Measurements from ENCODE around the gene PSMC2.
"Not testable (repeated sequence)": the region's sequence is repeated elsewhere in the genome, so short reads cannot be mapped to it uniquely, and the experiment has no call there.

The PSMC2 gene

DNA sequence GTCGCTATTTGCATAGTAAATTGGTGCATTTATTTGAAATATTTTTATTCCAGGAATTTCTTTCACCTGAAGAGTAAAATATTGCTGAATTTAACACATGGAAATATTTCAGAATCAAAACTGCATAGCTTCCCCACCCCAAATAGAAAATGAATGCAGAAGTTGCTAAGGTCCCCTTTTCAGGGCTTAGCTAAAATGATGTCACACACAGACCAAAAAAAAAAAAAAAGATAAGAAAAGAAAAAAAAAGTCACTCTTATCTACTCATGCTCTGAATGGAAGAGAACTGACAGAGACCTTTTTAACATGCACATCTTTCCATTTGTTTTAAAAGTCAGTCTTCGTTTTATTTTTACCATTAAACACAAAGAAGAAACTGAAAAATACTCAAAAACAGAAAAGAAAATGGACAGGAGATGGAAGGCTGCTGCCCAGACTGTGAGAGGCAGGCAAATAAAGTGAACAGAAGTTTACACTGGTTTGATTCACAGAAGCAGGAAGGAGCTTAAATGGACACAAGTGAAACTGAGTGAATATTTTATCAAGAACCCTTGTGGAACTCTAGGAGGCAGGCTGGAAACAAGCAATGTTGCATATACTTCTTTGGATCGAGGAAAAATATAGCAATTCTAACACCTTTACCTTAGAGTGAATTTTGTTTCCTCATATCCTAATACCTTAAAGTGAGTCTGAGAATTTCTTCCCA, 32.0 kb downstream of the PSMC2 start:
- DNase-seq (ENCODE audit: low read depth, low spot score), result no peak

DNA sequence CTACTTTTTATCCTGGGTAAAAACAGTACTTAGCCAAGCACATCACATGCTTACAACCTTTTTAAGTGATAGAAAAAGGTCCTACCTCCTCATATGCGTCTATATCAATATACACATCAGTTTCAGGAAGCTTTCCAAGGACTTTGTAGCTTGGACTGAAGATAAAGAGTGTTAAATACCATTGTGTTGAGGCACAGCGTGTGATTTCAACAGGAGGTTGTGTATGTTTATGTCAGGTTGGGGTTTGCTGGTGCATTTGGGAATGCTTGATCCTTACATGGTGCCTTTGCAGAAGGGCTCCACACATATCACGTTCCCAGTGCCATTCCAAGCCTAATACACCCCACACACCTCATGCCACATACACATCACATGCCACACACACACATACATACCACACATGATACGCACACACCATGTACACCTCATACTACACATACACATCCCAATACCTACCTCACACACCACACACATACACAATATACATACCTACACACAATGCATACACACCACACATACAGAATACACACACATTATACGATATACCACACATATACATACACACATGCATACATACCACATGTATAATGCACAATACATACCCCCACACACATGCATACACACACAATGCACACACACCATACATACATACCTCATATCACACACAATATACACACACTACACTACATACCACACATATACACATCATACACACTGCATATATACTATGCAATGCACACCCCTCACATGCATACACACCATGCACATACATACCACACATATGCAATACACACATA, 33.1 kb downstream of the PSMC2 start:
- no peak for DNase-seq (ENCODE audit: low read depth, low spot score)

DNA sequence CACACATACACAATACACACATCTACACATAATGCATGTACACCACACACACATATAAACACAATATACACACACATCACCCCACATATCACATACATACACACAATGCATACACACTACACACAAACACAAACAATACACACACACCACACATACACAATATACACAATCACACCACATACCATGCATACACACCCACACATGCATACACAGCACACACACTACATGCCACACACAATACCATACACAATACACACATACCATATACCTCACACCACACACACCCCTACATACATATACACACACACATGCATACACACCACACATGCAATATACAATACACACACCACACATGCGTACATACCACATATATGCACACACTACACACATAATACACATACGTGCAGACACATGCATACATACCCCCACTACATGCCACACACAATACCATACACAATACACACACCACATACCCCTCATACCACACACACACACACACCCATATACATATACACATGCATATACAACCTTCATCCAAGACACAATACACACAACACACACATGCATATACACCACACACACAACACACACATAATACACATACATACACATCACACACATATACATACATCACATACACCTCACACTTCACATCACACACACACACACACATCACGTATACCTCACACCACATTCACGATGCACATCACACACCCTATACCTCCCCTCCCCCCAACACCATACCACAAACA, 34.0 kb downstream of the PSMC2 start:
- no peak for DNase-seq (ENCODE audit: low read depth, low spot score)

DNA sequence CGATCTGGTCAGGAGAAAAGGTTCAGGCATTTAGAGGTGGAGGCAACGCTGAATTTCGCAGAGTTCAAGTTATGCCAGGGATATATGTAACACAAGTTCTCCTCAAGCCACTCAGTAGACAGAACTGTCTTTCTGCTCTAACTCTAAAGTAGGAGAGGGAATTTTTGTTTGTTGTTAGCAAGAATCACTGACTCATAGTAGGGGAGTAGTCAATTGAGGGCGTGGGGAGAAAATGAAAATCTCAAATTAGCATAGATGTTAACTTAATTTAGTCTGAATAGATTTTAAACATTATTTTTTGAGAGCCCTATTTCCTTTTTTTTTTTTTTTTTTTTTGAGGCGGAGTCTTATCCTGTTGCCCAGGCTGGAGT, 34.6 kb downstream of the PSMC2 start:
- DNase-seq (ENCODE audit: low read depth, low spot score), result no peak

DNA sequence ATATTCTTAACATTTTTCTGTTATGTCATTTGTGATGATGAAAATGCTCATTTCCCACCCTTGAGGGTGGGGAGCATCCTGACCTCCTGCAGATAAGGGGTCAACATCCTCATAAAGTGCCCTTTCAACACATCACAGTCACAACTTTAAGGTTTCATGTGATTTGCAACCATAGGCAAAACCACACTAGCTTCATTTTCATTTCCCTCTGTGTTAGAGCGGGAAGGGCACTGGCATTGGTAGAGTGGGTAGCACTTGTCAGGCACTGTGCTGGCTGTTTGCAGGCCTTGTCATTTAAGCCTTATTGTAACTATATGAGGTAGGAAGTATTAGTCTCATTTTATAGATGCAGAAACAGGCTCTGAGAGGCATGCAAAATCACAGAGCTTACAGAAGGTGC, 39.8 kb downstream of the PSMC2 start:
- DNase-seq (ENCODE audit: low read depth, low spot score), result no peak

DNA sequence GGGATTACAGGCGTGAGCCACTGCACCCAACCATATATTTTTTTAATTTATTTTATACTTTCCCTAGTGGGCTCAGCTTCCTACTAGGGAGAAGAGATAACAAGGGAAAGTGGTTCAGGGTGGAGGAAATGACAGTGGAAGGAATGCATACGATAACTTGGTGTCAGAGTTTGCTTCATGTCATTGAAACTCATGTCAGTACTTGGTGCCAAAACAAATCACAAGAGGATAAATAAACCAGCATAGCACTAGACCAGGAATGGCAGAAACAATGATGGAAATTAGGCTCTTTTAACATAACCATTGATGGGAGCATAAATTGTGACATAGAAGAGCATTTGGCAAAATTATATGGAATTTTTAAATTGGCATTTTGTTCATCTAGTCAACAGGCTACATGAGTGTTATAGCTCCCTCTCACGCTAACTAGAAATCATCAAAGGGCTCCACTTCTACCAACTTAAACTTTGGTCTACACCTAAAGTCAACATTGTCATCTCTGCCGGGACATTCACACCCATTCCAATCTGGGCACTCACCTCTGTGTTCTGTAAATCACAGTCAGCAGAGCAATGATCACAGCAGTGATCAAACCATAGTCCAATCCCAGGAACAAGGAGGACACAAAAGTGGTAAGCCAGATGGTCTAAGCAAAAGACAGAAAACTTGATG, 41.2 kb downstream of the PSMC2 start:
- no peak for DNase-seq (ENCODE audit: low read depth, low spot score)

DNA sequence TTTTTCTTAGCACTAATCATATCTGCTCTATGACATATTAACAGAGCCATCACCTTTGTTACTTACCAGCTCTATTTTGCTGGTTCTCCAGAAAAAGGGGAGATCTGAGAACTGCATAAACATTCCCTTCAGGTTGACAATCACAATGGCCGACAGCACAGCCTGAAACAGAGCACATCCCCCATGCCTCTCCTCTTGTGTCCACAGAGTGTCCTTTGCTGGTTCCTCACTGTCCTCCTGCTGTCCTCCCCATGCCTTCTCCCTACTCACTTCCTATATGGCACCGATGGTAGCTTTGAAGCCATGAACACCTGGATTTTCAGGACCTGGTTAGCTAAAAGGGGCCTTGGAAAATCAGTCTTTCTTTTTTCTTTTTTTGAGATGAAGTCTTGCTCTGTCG, 41.8 kb downstream of the PSMC2 start:
- DNase-seq (ENCODE audit: low read depth, low spot score), result no peak

DNA sequence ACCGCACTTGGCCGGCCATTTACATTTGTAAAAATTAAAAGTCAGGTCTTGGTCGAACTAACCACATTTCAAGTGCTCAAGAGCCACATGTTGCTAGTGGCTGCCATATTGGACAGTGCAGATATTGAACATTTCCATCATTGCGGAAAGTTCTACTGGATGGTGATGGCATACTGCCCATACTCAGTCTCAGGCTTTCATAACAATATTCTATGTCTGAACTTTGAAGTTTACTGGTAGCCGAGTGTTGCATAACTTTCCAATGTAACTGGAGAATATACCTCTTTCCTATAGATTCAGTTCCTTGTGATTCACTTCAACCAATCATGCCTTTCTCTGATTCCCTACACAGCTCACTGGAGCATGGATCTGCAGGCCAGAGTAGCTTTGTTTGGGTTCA, 43.7 kb downstream of the PSMC2 start:
- DNase-seq (ENCODE audit: low read depth, low spot score), result no peak

DNA sequence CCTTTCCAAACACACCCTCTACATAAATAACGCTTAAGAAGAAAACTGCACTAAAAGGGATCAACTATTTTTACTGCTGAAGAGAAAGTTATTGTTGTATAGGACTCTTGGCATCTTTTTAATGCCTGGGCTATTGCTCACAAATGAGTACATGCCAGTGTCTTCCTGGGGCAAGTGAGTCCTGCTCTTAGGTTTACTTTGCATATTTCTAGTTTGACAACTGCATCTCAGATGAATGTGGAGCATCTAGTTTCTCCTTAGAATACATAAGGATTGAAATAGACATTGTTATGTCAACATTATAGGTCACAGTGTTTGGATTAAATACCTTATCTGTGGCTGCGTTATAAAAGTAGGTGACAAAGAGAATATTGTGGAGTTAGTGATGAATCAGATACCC, 44.5 kb downstream of the PSMC2 start:
- DNase-seq (ENCODE audit: low read depth, low spot score), result no peak

DNA sequence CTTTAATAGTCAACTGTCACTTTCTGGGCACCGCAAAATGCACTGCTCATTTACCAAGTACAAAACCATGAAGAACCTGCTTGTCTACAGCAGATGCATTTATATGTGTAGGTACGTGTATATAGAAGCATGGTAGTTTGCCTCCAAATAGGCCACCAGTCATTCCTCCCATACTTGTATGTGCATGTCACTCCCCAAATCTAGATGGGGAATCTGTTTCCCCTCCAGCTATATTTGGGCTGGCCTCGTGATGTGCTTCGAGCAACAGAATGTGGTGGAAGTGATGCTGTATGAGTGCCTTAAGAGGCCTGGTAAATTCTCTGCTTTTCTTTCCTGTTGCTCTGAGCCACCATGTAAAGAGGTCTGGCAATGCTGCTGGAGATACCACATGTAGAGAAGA, 47.1 kb downstream of the PSMC2 start:
- DNase-seq (ENCODE audit: low read depth, low spot score), result no peak

DNA sequence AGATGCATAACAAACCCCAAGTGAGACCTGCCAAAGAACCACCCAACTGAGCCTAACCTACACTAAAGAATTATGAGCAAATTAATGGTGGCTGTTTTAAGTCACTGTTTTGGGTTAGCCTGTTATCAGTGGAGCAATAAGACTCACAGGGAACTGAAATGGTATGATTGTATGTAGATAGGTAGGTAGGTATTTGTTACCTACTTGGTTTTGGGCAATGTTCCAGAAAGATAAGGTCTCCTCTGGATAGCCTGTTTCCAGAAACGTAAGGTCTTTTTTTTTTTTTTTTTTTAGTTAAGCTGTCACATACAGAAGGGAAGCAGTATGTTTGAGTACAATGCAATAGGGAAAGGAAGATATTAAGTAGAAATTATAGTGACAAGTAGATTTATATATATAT, 47.6 kb downstream of the PSMC2 start:
- DNase-seq (ENCODE audit: low read depth, low spot score), result no peak

DNA sequence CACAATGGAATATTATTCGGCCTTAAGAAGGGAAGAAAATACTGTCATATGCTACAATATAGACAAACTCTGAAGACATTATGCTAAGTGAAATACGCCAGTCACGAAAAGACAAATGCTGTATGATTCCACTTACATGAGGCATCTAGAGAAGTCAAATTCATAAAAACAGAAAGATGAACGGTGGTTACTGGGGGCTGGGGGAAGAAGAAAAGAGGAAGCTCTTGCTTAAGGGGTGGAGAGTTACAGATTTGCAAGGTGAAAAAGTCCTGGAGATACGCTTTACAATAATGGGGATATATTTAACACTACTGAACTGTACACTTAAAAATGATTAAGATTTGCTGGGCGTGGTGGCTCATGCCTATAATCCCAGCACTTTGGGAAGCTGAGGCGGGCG, 49.0 kb downstream of the PSMC2 start:
- no peak for DNase-seq (ENCODE audit: low read depth, low spot score)

DNA sequence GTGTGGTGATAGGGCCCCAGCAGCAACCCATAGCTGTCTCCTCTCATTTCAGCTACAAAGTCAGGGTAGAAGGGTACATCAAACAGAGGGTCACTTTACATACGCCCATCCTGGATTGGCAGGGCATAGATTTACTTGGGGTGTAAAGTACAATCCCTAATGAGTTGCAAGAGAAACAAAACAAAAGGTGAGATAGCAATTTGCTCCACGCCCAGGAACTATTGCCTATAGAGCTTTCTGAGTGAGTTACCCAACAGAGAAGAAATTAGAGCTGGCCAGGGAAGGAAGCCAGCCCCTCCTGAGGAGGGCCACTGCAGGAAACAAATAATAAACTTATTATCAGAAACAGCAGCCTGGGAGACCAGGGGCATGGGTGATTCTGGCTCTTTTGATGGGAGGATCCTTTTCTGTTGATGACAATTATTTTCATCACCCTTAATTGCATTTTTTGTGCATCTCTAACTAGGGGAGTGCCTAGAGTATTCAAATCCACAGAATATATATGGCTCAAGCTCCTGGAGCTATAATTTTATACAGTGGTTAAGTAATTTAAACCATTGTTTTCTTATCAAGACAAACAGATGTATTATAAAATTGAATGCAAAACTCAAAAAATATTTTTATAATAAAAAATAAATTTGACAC, 51.2 kb downstream of the PSMC2 start:
- no peak for DNase-seq (ENCODE audit: low read depth, low spot score)

DNA sequence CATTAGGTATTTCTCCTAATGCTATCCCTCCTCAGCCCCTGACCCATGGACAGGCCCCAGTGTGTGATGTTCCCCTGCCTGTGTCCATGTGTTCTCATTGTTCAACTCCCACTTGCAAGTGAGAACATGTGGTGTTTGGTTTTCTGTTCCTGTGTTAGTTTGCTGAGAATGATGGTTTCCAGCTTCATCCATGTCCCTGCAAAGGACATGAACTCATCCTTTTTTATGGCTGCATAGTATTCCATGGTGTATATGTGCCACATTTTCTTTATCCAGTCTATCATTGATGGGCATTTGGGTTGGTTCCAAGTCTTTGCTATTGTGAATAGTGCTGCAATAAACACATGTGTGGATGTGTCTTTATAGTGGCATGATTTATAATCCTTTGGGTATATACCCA, 52.2 kb downstream of the PSMC2 start:
- not testable (repeated sequence) for DNase-seq (ENCODE audit: low read depth, low spot score)

DNA sequence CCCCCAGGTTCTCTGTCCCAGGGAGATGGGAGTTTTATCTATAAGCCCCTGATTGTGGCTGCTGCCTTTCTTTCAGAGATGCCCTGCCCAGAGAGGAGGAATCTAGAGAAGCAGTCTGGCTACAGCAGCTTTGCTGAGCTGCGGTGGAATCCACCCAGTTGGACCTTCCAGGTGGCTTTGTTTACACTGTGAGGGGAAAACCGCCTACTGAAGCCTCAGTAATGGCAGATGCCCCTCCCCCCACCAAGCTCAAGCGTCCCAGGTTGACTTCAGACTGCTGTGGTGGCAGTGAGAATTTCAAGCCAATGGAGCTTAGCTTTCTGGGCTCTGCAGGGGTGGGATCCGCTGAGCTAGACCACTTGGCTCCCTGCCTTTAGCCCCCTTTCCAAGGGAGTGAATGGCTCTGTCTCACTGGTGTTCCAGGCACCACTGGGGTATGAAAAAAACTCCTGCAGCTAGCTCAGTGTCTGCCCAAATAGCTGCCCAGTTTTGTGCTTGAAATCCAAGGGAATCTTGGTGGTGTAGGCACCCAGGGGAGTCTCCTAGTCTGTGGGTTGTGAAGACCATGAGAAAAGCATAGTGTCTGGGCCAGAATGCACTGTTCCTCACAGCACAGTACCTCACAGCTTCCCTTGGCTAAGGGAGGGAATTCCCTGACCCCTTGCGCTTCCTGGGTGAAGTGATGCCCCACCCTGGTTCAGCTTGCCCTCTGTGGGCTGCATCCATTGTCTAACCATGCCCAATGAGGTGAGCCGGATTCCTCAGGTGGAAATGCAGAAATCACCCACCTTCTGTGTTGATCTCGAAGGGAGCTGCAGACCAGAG, 58.6 kb downstream of the PSMC2 start:
- not testable (repeated sequence) for DNase-seq (ENCODE audit: low read depth, low spot score)

DNA sequence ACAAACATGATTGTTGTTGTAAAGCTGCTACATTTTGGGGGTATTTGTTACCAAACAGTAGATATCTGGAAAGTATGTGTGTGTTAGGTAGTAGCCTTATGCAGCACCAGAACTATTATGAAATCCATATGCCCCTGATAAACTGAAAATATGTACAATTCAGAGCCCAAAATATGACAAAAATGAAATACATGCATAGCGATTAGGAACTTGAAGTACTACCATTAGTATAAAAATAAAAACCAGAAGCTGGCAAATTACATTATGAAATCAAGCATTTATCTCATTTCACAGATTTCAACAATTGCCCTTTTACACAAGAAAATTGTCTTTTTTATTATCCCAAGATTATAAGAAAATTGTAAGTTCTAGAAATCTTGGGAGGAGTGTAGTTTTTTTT, 64.7 kb downstream of the PSMC2 start:
- DNase-seq (ENCODE audit: low read depth, low spot score), result no peak

DNA sequence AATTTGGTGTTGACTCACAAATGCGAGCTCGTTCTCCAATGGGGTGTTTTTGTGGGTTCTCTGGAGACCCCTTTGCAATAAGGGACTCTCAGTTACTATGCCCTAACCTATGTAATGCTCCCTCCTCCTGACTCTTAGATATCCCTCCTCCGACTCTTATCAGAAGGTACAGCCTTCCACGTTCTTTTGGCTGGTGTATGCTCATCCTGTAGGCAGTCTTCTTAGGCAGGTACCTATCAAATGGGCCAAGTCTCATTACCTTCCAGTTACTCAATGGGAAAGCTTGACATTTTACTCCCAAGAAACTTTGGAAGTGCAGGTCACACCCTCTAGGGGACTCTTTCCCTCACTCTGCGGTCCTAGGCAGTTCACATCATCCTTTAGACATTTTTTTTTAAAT, 66.0 kb downstream of the PSMC2 start:
- no peak for DNase-seq (ENCODE audit: low read depth, low spot score)

DNA sequence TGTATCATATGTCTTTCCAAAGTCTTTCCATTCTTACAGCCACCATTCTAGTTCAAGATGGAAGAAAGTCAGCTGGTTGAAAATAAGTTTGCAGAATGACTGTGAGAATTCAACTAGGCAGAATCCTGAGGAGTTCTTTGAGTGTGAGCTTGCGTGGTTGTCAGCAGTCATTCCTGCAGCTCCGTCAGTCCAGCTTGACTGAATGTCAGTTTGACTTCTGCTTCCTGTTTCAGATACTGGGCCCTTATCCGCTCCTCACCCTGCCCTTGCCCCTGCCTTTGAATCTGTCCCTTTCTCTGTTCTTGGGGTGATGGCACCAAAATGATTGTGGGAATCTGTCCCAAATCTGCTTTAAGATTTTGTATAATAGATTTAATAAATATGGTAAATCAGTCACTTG, 70.8 kb downstream of the PSMC2 start:
- DNase-seq (ENCODE audit: low read depth, low spot score), result no peak
